Measurements from ENCODE around the gene MOB1A. TPM values are rescaled to one million over a fixed set of nuclear protein-coding genes. Genes with fewer than 3 reads are reported as not detected.

The MOB1A gene
- total RNA-seq, 1 experiment from 2014 or later = 132 TPM

DNA sequence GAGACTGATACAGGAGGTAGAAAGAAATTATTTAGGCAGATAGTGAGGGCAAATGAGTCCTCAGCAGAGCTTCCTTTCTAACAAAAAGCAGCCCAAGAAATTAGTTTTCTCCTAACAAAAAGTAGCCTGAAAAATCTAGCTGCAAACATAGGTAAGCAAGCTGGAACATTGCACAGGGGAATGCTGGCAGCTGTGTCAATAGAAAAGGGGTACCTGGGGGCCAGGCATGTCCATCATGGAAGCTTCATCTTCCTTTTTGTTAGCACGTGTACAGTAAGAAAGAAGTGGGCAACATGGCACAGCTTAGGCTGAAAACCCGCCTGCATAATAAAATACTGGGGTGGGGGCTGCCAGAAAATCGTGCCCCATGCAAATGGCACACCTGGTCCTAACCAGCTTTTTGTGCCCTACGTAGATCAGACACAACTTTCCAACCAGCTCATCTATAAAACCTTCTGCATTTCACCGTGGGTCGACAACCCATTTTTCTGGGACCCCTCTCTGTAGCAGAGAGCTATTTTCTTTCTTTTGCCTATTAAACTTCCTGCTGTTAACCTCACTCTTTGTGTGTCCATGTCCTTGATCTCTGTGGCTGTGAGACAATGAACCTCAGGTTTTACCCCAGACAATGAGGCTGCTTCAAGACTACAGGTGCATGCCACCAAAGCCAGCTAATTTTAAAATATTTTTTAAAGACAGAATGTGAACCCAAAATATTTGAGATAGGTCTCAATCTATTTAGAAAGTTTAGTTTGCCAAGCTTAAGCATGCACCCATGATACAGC is 13.1 kb upstream of the MOB1A start:
- ChIA-PET CTCF (no interaction called here), POLR2A (interaction anchor here (0.6 kb wide), 1 partner anchor 34 kb away, joined by 3 read pairs; no protein-coding TSS in a partner anchor)
- BruUV-seq (replicated peaks) = no TSS peak

More for the DNA sequence above, 13.1 kb upstream of the MOB1A start:
- no peak for TF ChIP-seq FOSL1 (IDR thresholded peaks at IDR 0.05; ENCODE audit: low read depth)
- no peak for TF ChIP-seq YY1 (IDR thresholded peaks at IDR 0.05; ENCODE audit: extremely low read depth, insufficient replicate concordance, low read depth, low read length)
- no peak for TF ChIP-seq ZFX (IDR thresholded peaks at IDR 0.05)
- TF ChIP-seq SIN3A (IDR thresholded peaks at IDR 0.05; ENCODE audit: low read depth) = no peak
- TF ChIP-seq, protein P1, sequence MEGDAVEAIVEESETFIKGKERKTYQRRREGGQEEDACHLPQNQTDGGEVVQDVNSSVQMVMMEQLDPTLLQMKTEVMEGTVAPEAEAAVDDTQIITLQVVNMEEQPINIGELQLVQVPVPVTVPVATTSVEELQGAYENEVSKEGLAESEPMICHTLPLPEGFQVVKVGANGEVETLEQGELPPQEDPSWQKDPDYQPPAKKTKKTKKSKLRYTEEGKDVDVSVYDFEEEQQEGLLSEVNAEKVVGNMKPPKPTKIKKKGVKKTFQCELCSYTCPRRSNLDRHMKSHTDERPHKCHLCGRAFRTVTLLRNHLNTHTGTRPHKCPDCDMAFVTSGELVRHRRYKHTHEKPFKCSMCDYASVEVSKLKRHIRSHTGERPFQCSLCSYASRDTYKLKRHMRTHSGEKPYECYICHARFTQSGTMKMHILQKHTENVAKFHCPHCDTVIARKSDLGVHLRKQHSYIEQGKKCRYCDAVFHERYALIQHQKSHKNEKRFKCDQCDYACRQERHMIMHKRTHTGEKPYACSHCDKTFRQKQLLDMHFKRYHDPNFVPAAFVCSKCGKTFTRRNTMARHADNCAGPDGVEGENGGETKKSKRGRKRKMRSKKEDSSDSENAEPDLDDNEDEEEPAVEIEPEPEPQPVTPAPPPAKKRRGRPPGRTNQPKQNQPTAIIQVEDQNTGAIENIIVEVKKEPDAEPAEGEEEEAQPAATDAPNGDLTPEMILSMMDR (IDR thresholded peaks at IDR 0.05 in 2 of 3, conservative IDR thresholded peaks at IDR 0.05 in 1 of 3; ENCODE audit: borderline replicate concordance in 1 of 3, insufficient read depth in 1 of 3, low read depth in 2 of 3, low read length in 2 of 3) = no peak
- no peak for TF ChIP-seq ELF1 (IDR thresholded peaks at IDR 0.05; ENCODE audit: borderline replicate concordance, low read depth)
- no peak for TF ChIP-seq EZH2phosphoT487 (IDR thresholded peaks at IDR 0.05; ENCODE audit: borderline replicate concordance)
- no peak for TF ChIP-seq ZNF274 (IDR thresholded peaks at IDR 0.05; ENCODE audit: low read depth, low read length)
- no peak for TF ChIP-seq SRF (IDR thresholded peaks at IDR 0.05; ENCODE audit: low read depth)
- no peak for TF ChIP-seq POLR2A (IDR thresholded peaks at IDR 0.05; ENCODE audit: borderline replicate concordance, extremely low read depth, insufficient read depth, insufficient read length)
- no peak for TF ChIP-seq POLR2AphosphoS5 (IDR thresholded peaks at IDR 0.05; ENCODE audit: low read depth, low read length)
- peaks cover 12 to 14% of the 10 kb centered on the region in 2 experiments for H3K4me1 ChIP-seq (ENCODE audit: control insufficient read depth in 1 of 2, insufficient read depth in 2 of 2, low read length in 2 of 2)
- DNase-seq (ENCODE audit: low read depth, low spot score) (no peak), ATAC-seq (no peak)
- no peak overlapping the region for H2AFZ ChIP-seq (ENCODE audit: low read depth, low read length, poor library complexity, severe bottlenecking)
- no peaks in the 10 kb centered on the region for H3K9me2 ChIP-seq (ENCODE audit: insufficient read depth)
- H3K4me2 ChIP-seq (ENCODE audit: low read length) = no peak overlapping the region
- H3K27me3 ChIP-seq (ENCODE audit: insufficient read depth, low read length) = no peaks in the 10 kb centered on the region
- intact Hi-C loops (cut with micrococcal nuclease) = no loop called here
- H3K36me3 ChIP-seq (ENCODE audit: control insufficient read depth in 1 of 2, insufficient read depth in 2 of 2, low read length in 2 of 2) = no peaks in the 10 kb centered on the region
- no peak overlapping the region for H3K27ac ChIP-seq (ENCODE audit: low read depth, low read length)
- no peaks in the 10 kb centered on the region for H4K20me1 ChIP-seq (ENCODE audit: insufficient read depth)
- H3K9me3 ChIP-seq (ENCODE audit: control insufficient read depth in 1 of 2, insufficient read depth in 1 of 2, low read depth in 1 of 2, low read length in 2 of 2) = no peaks in the 10 kb centered on the region
- no peaks in the 10 kb centered on the region for H3K79me2 ChIP-seq (ENCODE audit: insufficient read depth, low read length)
- RAD21 ChIA-PET (ENCODE audit: low non-redundant PET in 1 of 2, low total read pairs in 2 of 2, uncharacterized antibody in 2 of 2, unreplicated experiment in 2 of 2) = no interaction called here
- no peak overlapping the region for H3K9ac ChIP-seq (ENCODE audit: low read length)
- no peak overlapping the region for H3K4me3 ChIP-seq (replicated peaks in 1 of 2; ENCODE audit: low read depth in 1 of 2, low read length in 2 of 2)
